ENCODE results near the gene PLOD3.
"Not testable (repeated sequence)": the region's sequence is repeated elsewhere in the genome, so short reads cannot be mapped to it uniquely, and the experiment has no call there.

The PLOD3 gene

GRCh38 chr7:101217388-101218235 lies at the start of gene PLOD3, which contains the start of gene ZNHIT1:
Gene PLOD3, minus strand, starts transcription at chr7:101217581. Its CDS starts 307 bp downstream, at chr7:101217274.
Gene ZNHIT1, plus strand, starts transcription at chr7:101218165. Its CDS starts 31 bp downstream, at chr7:101218196.
- peak within 1 kb of the TSS; percentile 82 for H3K27ac ChIP-seq (ENCODE audit: low read depth, low read length)
- peak within 1 kb of the TSS; percentile 87 for H3K4me3 ChIP-seq (ENCODE audit: low read length)
- H3K4me1 ChIP-seq (ENCODE audit: control insufficient read depth, insufficient read depth, low read length), result peaks cover 13% of the 10 kb centered on the region
- no peaks in the 10 kb centered on the region for H3K27me3 ChIP-seq (ENCODE audit: control insufficient read depth, insufficient read depth, low read length)
- peak within 1 kb of the TSS; percentile 69 for H3K9ac ChIP-seq (ENCODE audit: low read length)
- peaks cover 4% of the 10 kb centered on the region for H3K36me3 ChIP-seq (ENCODE audit: control insufficient read depth, insufficient read depth, low read length)

- no peaks in the 10 kb centered on the region for H3K4me1 ChIP-seq (ENCODE audit: control insufficient read depth, insufficient read depth, low read length)
- H3K27me3 ChIP-seq (ENCODE audit: control insufficient read depth, insufficient read depth, low read length), result peaks cover 2% of the 10 kb centered on the region
- H3K9ac ChIP-seq (ENCODE audit: low read length), result no peak overlapping the region
- H3K36me3 ChIP-seq (ENCODE audit: control insufficient read depth, insufficient read depth, low read length), result no peaks in the 10 kb centered on the region
- no peak overlapping the region for H3K4me3 ChIP-seq (ENCODE audit: low read length)
- no peak overlapping the region for H3K27ac ChIP-seq (ENCODE audit: low read depth, low read length)
Observed at GRCh38 chr7:101265622-101266516, 48.5 kb upstream of the PLOD3 start.

- H3K27me3 ChIP-seq (ENCODE audit: control insufficient read depth, insufficient read depth, low read length); H3K4me3 ChIP-seq (ENCODE audit: low read length); H3K9ac ChIP-seq (ENCODE audit: low read length); H3K4me1 ChIP-seq (ENCODE audit: control insufficient read depth, insufficient read depth, low read length); H3K27ac ChIP-seq (ENCODE audit: low read depth, low read length); H3K36me3 ChIP-seq (ENCODE audit: control insufficient read depth, insufficient read depth, low read length): not testable (repeated sequence)
Observed at GRCh38 chr7:101264102-101264706, 46.8 kb upstream of the PLOD3 start.

- H3K9ac ChIP-seq (ENCODE audit: low read length), result no peak overlapping the region
- no peak overlapping the region for H3K4me3 ChIP-seq (ENCODE audit: low read length)
- no peaks in the 10 kb centered on the region for H3K36me3 ChIP-seq (ENCODE audit: control insufficient read depth, insufficient read depth, low read length)
- H3K27me3 ChIP-seq (ENCODE audit: control insufficient read depth, insufficient read depth, low read length), result no peaks in the 10 kb centered on the region
- no peak overlapping the region for H3K27ac ChIP-seq (ENCODE audit: low read depth, low read length)
- H3K4me1 ChIP-seq (ENCODE audit: control insufficient read depth, insufficient read depth, low read length), result no peaks in the 10 kb centered on the region
Observed at GRCh38 chr7:101258243-101258731, 40.9 kb upstream of the PLOD3 start.

- Histone ChIP-seq H3K27ac (ENCODE audit: low read depth, low read length) (no peak overlapping the region), H3K4me3 (ENCODE audit: low read length) (no peak overlapping the region), H3K4me1 (ENCODE audit: control insufficient read depth, insufficient read depth, low read length) (peaks cover 4% of the 10 kb centered on the region), H3K27me3 (ENCODE audit: control insufficient read depth, insufficient read depth, low read length) (no peaks in the 10 kb centered on the region), H3K9ac (ENCODE audit: low read length) (no peak overlapping the region), H3K36me3 (ENCODE audit: control insufficient read depth, insufficient read depth, low read length) (no peaks in the 10 kb centered on the region)
Observed at GRCh38 chr7:101255796-101256195, 38.4 kb upstream of the PLOD3 start.

GRCh38 chr7:101253199-101253598 lies 35.8 kb upstream of the PLOD3 start:
- not testable (repeated sequence) for H3K27me3 ChIP-seq (ENCODE audit: control insufficient read depth, insufficient read depth, low read length); H3K4me1 ChIP-seq (ENCODE audit: control insufficient read depth, insufficient read depth, low read length); H3K36me3 ChIP-seq (ENCODE audit: control insufficient read depth, insufficient read depth, low read length); H3K9ac ChIP-seq (ENCODE audit: low read length); H3K27ac ChIP-seq (ENCODE audit: low read depth, low read length)
- peak overlapping the region; percentile 95 for H3K4me3 ChIP-seq (ENCODE audit: low read length)

- no peaks in the 10 kb centered on the region for H3K27me3 ChIP-seq (ENCODE audit: control insufficient read depth, insufficient read depth, low read length)
- H3K27ac ChIP-seq (ENCODE audit: low read depth, low read length), result peak overlapping the region; percentile 63
Observed at GRCh38 chr7:101251871-101252659, 34.7 kb upstream of the PLOD3 start.

GRCh38 chr7:101250324-101250723 lies 32.9 kb upstream of the PLOD3 start:
- H3K27me3 ChIP-seq (ENCODE audit: control insufficient read depth, insufficient read depth, low read length), result no peaks in the 10 kb centered on the region
- no peak overlapping the region for H3K4me3 ChIP-seq (ENCODE audit: low read length)
- no peak overlapping the region for H3K9ac ChIP-seq (ENCODE audit: low read length)
- H3K36me3 ChIP-seq (ENCODE audit: control insufficient read depth, insufficient read depth, low read length), result peaks cover 4% of the 10 kb centered on the region
- H3K4me1 ChIP-seq (ENCODE audit: control insufficient read depth, insufficient read depth, low read length), result peaks cover 5% of the 10 kb centered on the region
- H3K27ac ChIP-seq (ENCODE audit: low read depth, low read length), result no peak overlapping the region

More at GRCh38 chr7:101251871-101252659, 34.7 kb upstream of the PLOD3 start:
- Histone ChIP-seq H3K36me3 (ENCODE audit: control insufficient read depth, insufficient read depth, low read length) (peaks cover 4% of the 10 kb centered on the region), H3K4me3 (ENCODE audit: low read length) (peak overlapping the region; percentile 95), H3K9ac (ENCODE audit: low read length) (peak overlapping the region; percentile 47), H3K4me1 (ENCODE audit: control insufficient read depth, insufficient read depth, low read length) (peaks cover 4% of the 10 kb centered on the region)

- no peak overlapping the region for H3K4me3 ChIP-seq (ENCODE audit: low read length)
- H3K27ac ChIP-seq (ENCODE audit: low read depth, low read length), result no peak overlapping the region
- H3K9ac ChIP-seq (ENCODE audit: low read length), result no peak overlapping the region
- peaks cover 4% of the 10 kb centered on the region for H3K36me3 ChIP-seq (ENCODE audit: control insufficient read depth, insufficient read depth, low read length)
- peaks cover 14% of the 10 kb centered on the region for H3K4me1 ChIP-seq (ENCODE audit: control insufficient read depth, insufficient read depth, low read length)
- H3K27me3 ChIP-seq (ENCODE audit: control insufficient read depth, insufficient read depth, low read length), result no peaks in the 10 kb centered on the region
Observed at GRCh38 chr7:101248276-101248675, 30.9 kb upstream of the PLOD3 start.

GRCh38 chr7:101245147-101245668 lies 27.8 kb upstream of the PLOD3 start:
- peaks cover 10% of the 10 kb centered on the region for H3K4me1 ChIP-seq (ENCODE audit: control insufficient read depth, insufficient read depth, low read length)
- peak overlapping the region; percentile 92 for H3K27ac ChIP-seq (ENCODE audit: low read depth, low read length)
- H3K27me3 ChIP-seq (ENCODE audit: control insufficient read depth, insufficient read depth, low read length), result no peaks in the 10 kb centered on the region
- H3K9ac ChIP-seq (ENCODE audit: low read length), result peak overlapping the region; percentile 58
- peaks cover 5% of the 10 kb centered on the region for H3K36me3 ChIP-seq (ENCODE audit: control insufficient read depth, insufficient read depth, low read length)
- peak overlapping the region; percentile 90 for H3K4me3 ChIP-seq (ENCODE audit: low read length)

GRCh38 chr7:101244375-101245146 lies 27.2 kb upstream of the PLOD3 start, which contains the start of gene FIS1:
Gene FIS1, minus strand, starts transcription at chr7:101245081. Its CDS starts 77 bp downstream, at chr7:101245004.
- H3K36me3 ChIP-seq (ENCODE audit: control insufficient read depth, insufficient read depth, low read length), result peaks cover 11% of the 10 kb centered on the region
- H3K27ac ChIP-seq (ENCODE audit: low read depth, low read length), result peak within 1 kb of the TSS; percentile 92
- no peaks in the 10 kb centered on the region for H3K27me3 ChIP-seq (ENCODE audit: control insufficient read depth, insufficient read depth, low read length)
- peaks cover 10% of the 10 kb centered on the region for H3K4me1 ChIP-seq (ENCODE audit: control insufficient read depth, insufficient read depth, low read length)
- peak within 1 kb of the TSS; percentile 83 for H3K9ac ChIP-seq (ENCODE audit: low read length)
- peak within 1 kb of the TSS; percentile 90 for H3K4me3 ChIP-seq (ENCODE audit: low read length)

Data from rectal smooth muscle tissue (tissue), 1 donor.